Naive thymus-derived CD4-positive, alpha-beta T cell (primary cell): ENCODE measurements around the gene MYH2. TPM values are rescaled to one million over a fixed set of nuclear protein-coding genes. Genes with fewer than 3 reads are reported as not detected.

Experiments used
- ATAC-seq: fragments of 150-1000 bp; cut with Tn5 transposase; 2 replicates; pipeline ENCODE4 v1.10.0; 2021; ENCODE audit warnings: mild to moderate bottlenecking, moderate library complexity
- CTCF ChIA-PET: fragments of 350-600 bp; sonication (Branson Sonifier 250); formaldehyde crosslinking; loops from one replicate; lab custom pipeline; 2021; ENCODE audit warnings: antibody characterized with exemption; lab: Charles Lee
- POLR2A ChIA-PET: fragments of 350-600 bp; sonication (Branson Sonifier 250); formaldehyde crosslinking; loops from one replicate; lab custom pipeline; 2021; ENCODE audit warnings: antibody characterized with exemption, inconsistent platforms; lab: Charles Lee
- DNase-seq, 9 donors: peaks; one replicate each; pipeline versions ENCODE4 v3.0.0 to v3.0.0-alpha.2; 2020 to 2022; ENCODE audit warnings: mixed read lengths in 1 of 9
- H3K27ac ChIP-seq: one replicate; pipeline ENCODE4 v1.7.0; 2013; ENCODE audit warnings: mild to moderate bottlenecking, low read depth, low read length, moderate library complexity
- H3K27me3 ChIP-seq, 2 donors: one replicate each; pipeline ENCODE4 v1.7.0; 2013; ENCODE audit warnings: low read length in 2 of 2, mild to moderate bottlenecking in 2 of 2, moderate library complexity in 2 of 2; ENCODE audit not compliant: control insufficient read depth in 2 of 2, insufficient read depth in 2 of 2
- H3K36me3 ChIP-seq, 3 experiments: 1 replicate in 2 of 3; 2 replicates in 1 of 3; pipeline ENCODE4 v1.7.0; 2013; ENCODE audit warnings: low read length in 3 of 3, mild to moderate bottlenecking in 3 of 3, moderate library complexity in 1 of 3; ENCODE audit not compliant: insufficient read depth in 3 of 3, control insufficient read depth in 2 of 3
- H3K4me1 ChIP-seq, 2 donors: one replicate each; pipeline ENCODE4 v1.7.0; 2013; ENCODE audit warnings: low read length in 2 of 2, mild to moderate bottlenecking in 2 of 2, moderate library complexity in 1 of 2; ENCODE audit not compliant: control insufficient read depth in 2 of 2, insufficient read depth in 2 of 2
- H3K4me3 ChIP-seq: 2 replicates; pipeline ENCODE4 v1.7.0; 2013; ENCODE audit warnings: mild to moderate bottlenecking, low read length
- H3K9me3 ChIP-seq, 3 experiments: 1 replicate in 2 of 3; 2 replicates in 1 of 3; pipeline ENCODE4 v1.7.0; 2013; ENCODE audit warnings: low read length in 3 of 3; ENCODE audit not compliant: control insufficient read depth in 2 of 3
- H3K27ac Mint-ChIP-seq, 9 donors: one replicate each; pipeline ENCODE4 v1.8.0; 2020 to 2022; ENCODE audit warnings: mixed read lengths in 9 of 9, mild to moderate bottlenecking in 8 of 9, moderate library complexity in 5 of 9, inconsistent platforms in 2 of 9
- H3K27me3 Mint-ChIP-seq, 5 donors: one replicate each; pipeline ENCODE4 v1.8.0; 2021 to 2022; ENCODE audit warnings: mixed read lengths in 5 of 5, mild to moderate bottlenecking in 1 of 5
- H3K36me3 Mint-ChIP-seq, 5 donors: one replicate each; pipeline ENCODE4 v1.8.0; 2020 to 2022; ENCODE audit warnings: mixed read lengths in 5 of 5, mild to moderate bottlenecking in 3 of 5, inconsistent platforms in 1 of 5
- H3K4me1 Mint-ChIP-seq, 7 donors: one replicate each; pipeline ENCODE4 v1.8.0; 2020 to 2022; ENCODE audit warnings: mixed read lengths in 7 of 7, mild to moderate bottlenecking in 3 of 7, inconsistent platforms in 1 of 7
- H3K4me3 Mint-ChIP-seq, 10 donors: one replicate each; pipeline ENCODE4 v1.8.0; 2020 to 2022; ENCODE audit warnings: mild to moderate bottlenecking in 10 of 10, mixed read lengths in 10 of 10, moderate library complexity in 6 of 10, inconsistent platforms in 2 of 10
- H3K9me3 Mint-ChIP-seq, 11 donors: one replicate each; pipeline ENCODE4 v1.8.0; 2020 to 2022; ENCODE audit warnings: mixed read lengths in 11 of 11, mild to moderate bottlenecking in 4 of 11, inconsistent platforms in 1 of 11, moderate library complexity in 1 of 11
- intact Hi-C, 2 donors: fragments of 100-400 bp; cut with micrococcal nuclease; formaldehyde crosslinking; loops; one replicate each; pipeline ENCODE4 v1.15.1; 2023
- polyA plus RNA-seq, 2 donors: library from polyadenylated mRNA; unstranded; fragments of 300-500 nt; fragmentation: Illumina TruSeq; gene quantifications; one replicate each; pipeline ENCODE4 v1.2.3, GENCODE V29; 2021
- total RNA-seq, 6 experiments: library from RNA in 5 of 6; stranded (reverse) in 5 of 6; gene quantifications; 1 replicate in 5 of 6; 2 replicates in 1 of 6; pipeline ENCODE4 v1.2.3 and lab custom pipeline; 2021 to 2026

Gene MYH2
- total and polyA plus RNA-seq, 7 experiments from 2014 or later = not detected

DNA sequence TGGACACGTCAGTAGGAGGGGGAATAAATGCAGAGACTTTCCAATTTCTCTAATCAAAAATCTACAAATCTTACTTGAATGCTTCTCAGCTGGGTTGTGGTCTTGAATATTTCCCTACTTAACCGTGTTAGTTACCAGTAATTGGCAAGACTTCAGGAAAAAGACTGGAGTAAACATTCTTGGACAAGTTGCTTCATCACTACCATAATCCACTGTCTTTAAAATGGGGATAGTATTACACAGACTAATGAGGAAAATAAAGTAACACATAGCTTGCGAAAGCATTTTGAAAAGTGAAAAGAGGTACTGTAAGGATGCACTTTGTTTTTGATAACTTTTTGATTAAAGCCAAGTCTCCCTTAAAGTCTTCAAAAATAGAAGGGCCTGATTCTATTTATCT is 49.5 kb downstream of the MYH2 start:
- CTCF ChIA-PET = no interaction called here
- no peak overlapping the region for H3K27ac Mint-ChIP-seq
- H3K36me3 Mint-ChIP-seq = peaks cover 0 to 3% (median 0%) of the 10 kb centered on the region in 5 donors

DNA sequence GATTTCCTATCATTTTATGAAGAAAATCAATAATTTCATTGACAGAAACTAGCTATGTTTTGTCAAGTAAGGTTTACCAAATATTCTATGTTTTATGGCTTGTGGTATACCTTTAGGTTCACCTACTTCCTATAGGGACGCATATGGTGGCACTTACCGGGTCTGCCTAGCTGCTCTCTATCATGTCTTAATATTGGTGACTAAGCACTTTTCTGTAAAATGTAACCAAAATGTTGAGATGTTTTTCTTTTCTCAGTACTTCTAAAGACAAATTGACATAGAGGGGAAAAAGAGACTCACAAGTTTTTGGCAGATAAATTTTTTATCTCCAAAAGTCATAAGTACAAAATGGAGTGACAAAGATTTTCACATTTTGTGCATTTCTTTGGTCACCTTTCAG is 57.5 kb downstream of the MYH2 start:
- CTCF ChIA-PET = no interaction called here
- Mint-ChIP-seq H3K9me3 (peaks cover 9 to 46% (median 27%) of the 10 kb centered on the region in 11 donors), H3K4me1 (no peaks in the 10 kb centered on the region), H3K27ac (no peak overlapping the region), H3K27me3 (peaks cover 0 to 18% (median 13%) of the 10 kb centered on the region in 5 donors), H3K4me3 (no peak overlapping the region), H3K36me3 (peaks cover 0 to 10% (median 3%) of the 10 kb centered on the region in 5 donors)
- Histone ChIP-seq H3K27ac (no peak overlapping the region), H3K27me3 (no peaks in the 10 kb centered on the region), H3K4me1 (no peaks in the 10 kb centered on the region), H3K36me3 (no peaks in the 10 kb centered on the region), H3K4me3 (no peak overlapping the region), H3K9me3 (peaks cover 0 to 20% (median 3%) of the 10 kb centered on the region in 3 experiments)
- no peak for ATAC-seq
- intact Hi-C loops = no loop called here
- POLR2A ChIA-PET = no interaction called here
- no peak for DNase-seq

More for the DNA sequence above, 49.5 kb downstream of the MYH2 start:
- DNase-seq (no peak), ATAC-seq (no peak)
- H3K27me3 Mint-ChIP-seq = peaks cover 0 to 13% (median 4%) of the 10 kb centered on the region in 5 donors
- H3K4me1 ChIP-seq = no peaks in the 10 kb centered on the region
- no peak overlapping the region for H3K4me3 Mint-ChIP-seq
- POLR2A ChIA-PET = no interaction called here
- no peaks in the 10 kb centered on the region for H3K27me3 ChIP-seq
- H3K4me1 Mint-ChIP-seq = no peaks in the 10 kb centered on the region
- intact Hi-C loops = no loop called here
- H3K4me3 ChIP-seq = no peak overlapping the region
- no peaks in the 10 kb centered on the region for H3K36me3 ChIP-seq
- no peaks in the 10 kb centered on the region for H3K9me3 ChIP-seq
- peaks cover 0 to 5% (median 1%) of the 10 kb centered on the region in 11 donors for H3K9me3 Mint-ChIP-seq
- H3K27ac ChIP-seq = no peak overlapping the region

DNA sequence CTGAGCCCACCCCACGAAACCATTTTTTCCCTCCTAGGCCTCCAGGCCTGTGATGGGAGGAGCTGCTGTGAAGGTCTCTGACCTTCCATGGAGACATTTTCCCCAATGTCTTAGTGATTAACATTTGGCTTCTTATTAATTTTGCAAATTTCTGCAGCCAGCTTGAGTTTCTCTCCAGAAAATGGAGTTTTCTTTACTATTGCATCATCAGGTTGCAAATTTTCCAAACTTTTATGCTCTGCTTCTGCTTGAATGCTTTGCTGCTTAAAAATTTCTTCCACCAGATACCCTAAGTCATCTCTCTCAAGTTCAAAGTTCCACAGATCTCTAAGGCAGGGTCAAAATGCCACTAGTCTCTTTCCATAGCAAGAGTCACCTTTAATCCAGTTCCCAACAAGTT is 67.2 kb downstream of the MYH2 start:
- intact Hi-C loops = no loop called here
- ChIA-PET CTCF (no interaction called here), POLR2A (no interaction called here)
- DNase-seq (no peak), ATAC-seq (no peak)
- Mint-ChIP-seq H3K9me3 (peaks cover 2 to 55% (median 29%) of the 10 kb centered on the region in 11 donors), H3K4me3 (no peak overlapping the region), H3K36me3 (peaks cover 0 to 20% (median 0%) of the 10 kb centered on the region in 5 donors), H3K27ac (no peak overlapping the region), H3K27me3 (no peaks in the 10 kb centered on the region), H3K4me1 (no peaks in the 10 kb centered on the region)
- Histone ChIP-seq H3K27me3 (no peaks in the 10 kb centered on the region), H3K27ac (no peak overlapping the region), H3K4me3 (no peak overlapping the region), H3K9me3 (peaks cover 0 to 5% (median 0%) of the 10 kb centered on the region in 3 experiments), H3K4me1 (no peaks in the 10 kb centered on the region), H3K36me3 (no peaks in the 10 kb centered on the region)

DNA sequence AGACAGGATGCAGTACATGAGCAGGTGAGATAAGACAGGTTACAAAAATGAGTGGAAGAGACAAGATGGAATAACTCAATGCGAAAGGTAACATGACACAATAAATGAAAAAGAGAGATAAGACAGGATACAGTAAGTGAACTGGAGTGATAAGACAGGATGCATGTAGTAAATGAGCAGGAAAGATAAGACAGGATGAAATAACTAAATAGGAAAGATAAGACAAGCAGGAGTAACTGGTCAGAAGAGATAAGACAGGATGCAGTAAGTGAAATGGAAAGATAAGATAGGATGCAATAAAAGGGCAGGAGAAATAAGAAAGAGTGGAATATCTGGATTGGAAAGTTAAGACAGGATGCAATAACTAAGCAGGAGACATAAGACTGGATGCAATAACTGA is 71.8 kb downstream of the MYH2 start:
- Histone ChIP-seq H3K4me3 (no peak overlapping the region), H3K27ac (no peak overlapping the region), H3K9me3 (no peaks in the 10 kb centered on the region), H3K27me3 (no peaks in the 10 kb centered on the region), H3K4me1 (no peaks in the 10 kb centered on the region), H3K36me3 (no peaks in the 10 kb centered on the region)
- Mint-ChIP-seq H3K9me3 (peaks cover 0 to 10% (median 6%) of the 10 kb centered on the region in 11 donors), H3K36me3 (no peaks in the 10 kb centered on the region), H3K27me3 (no peaks in the 10 kb centered on the region), H3K27ac (no peak overlapping the region), H3K4me3 (no peak overlapping the region), H3K4me1 (no peaks in the 10 kb centered on the region)
- POLR2A ChIA-PET = interaction anchor here (0.6 kb wide), 1 partner anchor 712 kb away, joined by 3 read pairs; no protein-coding TSS in a partner anchor
- CTCF ChIA-PET = no interaction called here
- intact Hi-C loops = no loop called here
- no peak for ATAC-seq
- DNase-seq = no peak

DNA sequence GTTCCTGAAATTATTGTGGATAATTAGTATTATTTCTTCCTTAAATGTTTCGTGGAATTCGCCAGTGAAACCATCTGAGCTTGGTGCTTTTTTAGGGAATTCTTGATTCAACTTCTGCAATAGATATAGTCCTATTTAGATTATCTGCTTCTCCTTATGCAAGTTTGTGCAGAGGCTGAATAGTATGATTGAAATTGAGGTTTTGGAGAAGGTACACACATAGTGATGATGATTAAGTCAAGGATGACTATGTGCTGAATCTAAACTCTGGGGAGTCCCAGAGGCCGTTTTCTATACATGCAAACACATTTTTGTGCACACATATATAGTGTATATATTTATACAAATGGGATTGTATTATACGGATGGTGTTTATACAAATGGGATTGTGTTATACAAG is 74.9 kb downstream of the MYH2 start:
- DNase-seq (no peak), ATAC-seq (no peak)
- Histone ChIP-seq H3K27ac (no peak overlapping the region), H3K4me1 (no peaks in the 10 kb centered on the region), H3K36me3 (no peaks in the 10 kb centered on the region), H3K9me3 (no peaks in the 10 kb centered on the region), H3K4me3 (no peak overlapping the region), H3K27me3 (no peaks in the 10 kb centered on the region)
- Mint-ChIP-seq H3K36me3 (no peaks in the 10 kb centered on the region), H3K4me3 (no peak overlapping the region), H3K27me3 (no peaks in the 10 kb centered on the region), H3K4me1 (no peaks in the 10 kb centered on the region), H3K27ac (no peak overlapping the region), H3K9me3 (peaks cover 0 to 3% (median 0%) of the 10 kb centered on the region in 11 donors)
- intact Hi-C loops = no loop called here
- CTCF ChIA-PET = no interaction called here
- POLR2A ChIA-PET = no interaction called here

DNA sequence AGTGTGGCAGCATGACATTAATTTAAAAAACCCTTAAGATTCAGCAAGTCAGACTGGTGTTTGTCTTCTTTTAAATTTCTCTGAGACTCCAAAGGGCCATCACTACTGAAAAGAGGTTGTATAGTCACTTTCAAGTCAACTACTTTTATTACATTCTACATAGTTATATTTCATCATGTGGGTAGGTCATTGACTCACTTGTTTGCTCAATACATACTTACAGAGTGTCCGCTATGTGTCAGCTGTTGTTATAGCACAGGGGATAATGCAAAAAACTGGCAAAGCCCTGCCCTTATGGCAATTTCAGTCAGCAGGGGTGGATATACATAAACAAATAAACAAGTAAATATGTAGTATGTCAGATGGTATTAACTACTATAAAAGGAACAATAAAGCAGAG is 77.6 kb downstream of the MYH2 start:
- Histone ChIP-seq H3K4me3 (no peak overlapping the region), H3K27me3 (no peaks in the 10 kb centered on the region), H3K27ac (no peak overlapping the region), H3K4me1 (no peaks in the 10 kb centered on the region), H3K36me3 (no peaks in the 10 kb centered on the region), H3K9me3 (no peaks in the 10 kb centered on the region)
- intact Hi-C loops = no loop called here
- H3K4me1 Mint-ChIP-seq = no peaks in the 10 kb centered on the region
- no peak overlapping the region for H3K27ac Mint-ChIP-seq
- no peak for DNase-seq
- peaks cover 0 to 3% (median 0%) of the 10 kb centered on the region in 11 donors for H3K9me3 Mint-ChIP-seq
- H3K4me3 Mint-ChIP-seq = no peak overlapping the region
- CTCF ChIA-PET = no interaction called here
- peaks cover 0 to 3% (median 0%) of the 10 kb centered on the region in 5 donors for H3K27me3 Mint-ChIP-seq
- POLR2A ChIA-PET = no interaction called here
- no peaks in the 10 kb centered on the region for H3K36me3 Mint-ChIP-seq
- ATAC-seq = no peak
